HG03025 (cell line): ENCODE results near the gene C9orf78.

Experiments
- ATAC-seq: cut with Tn5 transposase; IDR thresholded peaks from one replicate; pipeline ENCODE4 v1.9.1; 2021; ENCODE audit warnings: mild to moderate bottlenecking, moderate library complexity; ENCODE audit not compliant: unreplicated experiment, low FRiP score

C9orf78 gene

DNA sequence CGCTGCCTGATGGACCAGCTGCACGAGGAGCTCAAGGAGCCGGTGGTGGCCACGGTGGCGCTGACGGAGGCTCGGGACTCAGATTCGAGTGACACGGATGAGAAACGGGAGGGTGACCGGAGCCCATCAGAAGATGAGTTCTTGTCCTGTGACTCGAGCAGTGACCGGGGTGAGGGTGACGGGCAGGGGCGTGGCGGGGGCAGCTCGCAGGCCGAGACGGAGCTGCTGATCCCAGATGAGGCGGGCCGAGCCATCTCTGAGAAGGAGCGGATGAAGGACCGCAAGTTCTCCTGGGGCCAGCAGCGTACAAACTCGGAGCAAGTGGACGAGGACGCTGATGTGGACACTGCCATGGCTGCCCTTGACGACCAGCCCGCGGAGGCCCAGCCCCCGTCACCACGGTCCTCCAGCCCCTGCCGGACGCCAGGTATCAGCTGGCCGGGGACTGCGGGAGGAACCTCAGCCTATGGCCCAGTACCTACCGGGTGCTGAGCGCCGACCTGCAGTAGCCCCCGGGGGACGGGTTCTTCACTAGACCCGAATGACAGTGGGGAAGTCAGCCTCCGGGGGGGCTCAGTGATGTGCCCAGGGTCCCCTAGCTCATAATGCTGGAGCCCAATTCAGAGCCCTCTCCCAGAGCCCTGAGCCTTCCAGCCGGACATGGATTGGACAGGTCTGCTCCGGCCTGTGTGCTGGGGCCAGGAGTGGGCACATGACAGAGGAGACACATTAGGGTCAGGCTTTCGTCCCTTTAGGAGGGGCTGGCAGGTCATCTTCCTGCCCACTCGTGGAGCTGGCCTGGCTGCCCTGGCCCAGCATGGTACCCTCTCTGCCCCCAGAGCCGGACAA, 33.2 kb upstream of the C9orf78 start:
- no peak for ATAC-seq

DNA sequence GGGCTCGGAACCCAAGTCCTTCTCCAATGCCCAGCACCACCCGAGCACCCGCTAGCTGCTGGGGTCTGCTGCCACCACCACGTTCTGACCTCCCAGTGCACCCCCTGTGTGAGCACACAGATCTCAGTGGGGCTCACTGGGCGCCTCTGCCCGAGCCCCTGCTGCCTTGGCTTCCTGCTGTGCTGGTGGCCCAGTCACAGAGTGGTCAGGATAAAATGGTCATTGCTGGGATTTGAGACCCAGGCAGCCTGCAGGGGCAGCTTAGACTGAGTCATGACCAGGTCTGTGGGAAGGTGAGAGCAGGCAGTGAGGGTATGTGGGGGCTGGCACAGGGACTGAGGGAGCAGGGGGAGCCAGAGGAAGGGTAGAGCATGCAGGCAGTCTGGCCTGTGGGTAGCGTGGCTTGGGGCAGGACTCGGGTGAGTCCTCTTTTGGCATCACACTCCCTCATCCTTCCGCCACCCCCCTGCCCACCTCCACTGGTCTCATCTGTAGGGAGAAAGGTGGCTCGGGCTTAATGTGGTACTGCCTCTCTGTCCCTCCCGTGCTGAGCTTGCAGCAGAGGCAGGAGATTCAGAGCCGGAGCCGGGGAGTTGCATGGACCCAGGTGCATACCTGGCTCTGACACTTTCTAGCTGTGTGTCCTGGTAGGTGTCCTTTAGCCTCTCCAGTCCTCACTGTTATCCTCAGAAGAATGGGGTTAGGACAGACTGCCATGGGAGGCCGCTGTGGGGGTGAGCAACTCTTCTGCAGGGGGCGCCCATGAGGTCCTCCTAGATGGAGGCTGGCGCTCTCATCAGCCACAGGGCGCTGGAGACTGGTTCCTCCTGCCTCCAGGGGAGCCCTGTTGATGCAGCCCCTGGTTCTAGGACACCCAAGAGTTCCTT, 32.3 kb upstream of the C9orf78 start:
- no peak for ATAC-seq

DNA sequence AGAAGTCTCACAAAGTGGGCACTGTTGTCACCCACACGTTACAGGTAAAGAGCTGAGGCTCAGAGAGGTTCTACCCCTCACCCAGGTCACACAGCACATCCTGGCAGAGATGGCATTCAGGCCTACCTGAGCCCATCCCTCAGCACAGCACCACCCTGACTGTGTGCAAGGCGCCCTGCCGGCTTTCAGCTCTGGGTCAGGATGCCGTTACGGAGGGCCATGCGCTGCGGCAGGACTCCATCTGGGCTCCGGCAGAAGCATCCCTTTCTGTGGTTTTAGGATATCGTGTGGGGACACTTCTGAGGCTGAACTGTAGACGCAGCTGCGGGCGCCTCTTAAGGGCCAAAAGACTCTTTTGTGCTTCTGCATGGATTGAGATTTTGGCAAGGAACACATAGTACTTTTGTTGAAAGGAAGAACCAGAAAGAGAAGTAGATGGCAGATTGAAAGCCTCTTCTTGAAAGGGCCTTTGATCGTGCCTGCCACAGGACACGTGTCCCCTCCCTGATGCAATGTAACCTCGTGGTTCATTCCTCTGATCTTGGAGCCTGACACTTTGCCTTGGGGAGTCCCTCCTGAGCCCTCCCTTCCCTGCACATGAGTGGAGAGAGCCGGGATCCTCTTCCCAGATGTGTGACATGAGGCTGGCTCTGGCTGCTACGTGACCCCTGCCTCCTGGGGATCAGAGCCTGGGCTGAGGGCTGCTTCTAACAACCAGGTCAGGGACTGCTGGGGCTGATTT, 31.5 kb upstream of the C9orf78 start:
- no peak for ATAC-seq

DNA sequence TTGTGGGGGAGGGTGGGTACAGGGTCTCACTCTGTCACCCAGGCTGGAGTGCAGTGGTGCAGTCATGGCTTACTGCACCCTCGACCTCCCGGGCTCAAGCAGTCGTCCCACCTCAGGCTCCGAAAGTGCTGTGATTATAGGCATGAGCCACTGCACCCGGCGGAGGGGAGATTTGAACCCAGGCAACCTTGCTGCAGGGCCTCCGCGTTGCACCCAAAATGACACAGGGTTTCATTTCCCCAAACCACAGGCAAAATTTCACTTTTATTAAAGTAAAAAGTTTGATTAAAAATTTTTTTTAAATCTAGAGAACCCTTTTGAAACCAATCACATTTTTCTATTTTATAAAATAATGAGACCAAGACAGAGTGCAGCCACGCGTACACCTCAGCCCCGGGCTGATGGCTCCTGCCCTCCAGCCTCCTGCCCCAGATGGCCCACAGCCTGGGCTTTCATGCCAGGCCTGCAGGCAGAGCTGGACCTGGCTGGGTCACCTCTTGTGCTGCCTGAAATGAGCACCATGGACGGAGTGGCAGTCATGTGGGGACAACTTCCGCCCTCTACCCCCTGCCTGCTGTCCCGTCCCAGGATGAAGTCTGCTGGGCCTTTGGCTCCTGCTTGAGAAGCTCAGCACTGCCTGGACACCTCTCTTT, 30.7 kb upstream of the C9orf78 start:
- no peak for ATAC-seq

DNA sequence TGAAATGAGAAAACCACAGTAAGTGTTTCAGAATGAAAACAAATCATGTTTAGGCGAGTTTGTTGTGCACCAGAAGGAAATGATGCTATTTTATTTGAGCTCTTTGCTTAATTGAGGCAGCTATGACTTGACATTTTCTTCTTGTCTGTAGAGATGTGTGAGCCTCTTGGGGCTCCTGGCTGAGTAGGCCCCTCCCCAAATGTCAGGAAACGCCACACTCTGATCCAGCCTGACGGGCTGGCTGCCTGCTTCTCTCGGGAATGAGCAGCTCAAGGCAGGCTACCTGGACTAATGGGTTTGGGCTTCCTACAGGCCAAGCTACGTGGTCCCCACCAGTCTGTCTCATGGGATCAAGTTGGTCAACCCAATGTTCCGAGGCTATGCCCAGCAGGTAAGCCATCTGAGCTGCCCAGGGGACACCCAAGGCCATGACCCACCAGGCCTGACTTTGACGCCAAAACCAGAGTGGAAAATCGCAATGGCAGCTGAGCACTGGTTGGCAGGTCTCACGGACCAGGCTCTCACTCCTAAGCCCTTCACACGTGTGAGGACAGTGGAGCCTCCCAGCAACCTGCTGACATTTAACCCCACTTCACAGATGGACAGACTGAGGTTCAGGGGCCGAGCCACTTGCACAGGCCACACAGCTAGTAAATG, 30.0 kb upstream of the C9orf78 start:
- ATAC-seq, result no peak

DNA sequence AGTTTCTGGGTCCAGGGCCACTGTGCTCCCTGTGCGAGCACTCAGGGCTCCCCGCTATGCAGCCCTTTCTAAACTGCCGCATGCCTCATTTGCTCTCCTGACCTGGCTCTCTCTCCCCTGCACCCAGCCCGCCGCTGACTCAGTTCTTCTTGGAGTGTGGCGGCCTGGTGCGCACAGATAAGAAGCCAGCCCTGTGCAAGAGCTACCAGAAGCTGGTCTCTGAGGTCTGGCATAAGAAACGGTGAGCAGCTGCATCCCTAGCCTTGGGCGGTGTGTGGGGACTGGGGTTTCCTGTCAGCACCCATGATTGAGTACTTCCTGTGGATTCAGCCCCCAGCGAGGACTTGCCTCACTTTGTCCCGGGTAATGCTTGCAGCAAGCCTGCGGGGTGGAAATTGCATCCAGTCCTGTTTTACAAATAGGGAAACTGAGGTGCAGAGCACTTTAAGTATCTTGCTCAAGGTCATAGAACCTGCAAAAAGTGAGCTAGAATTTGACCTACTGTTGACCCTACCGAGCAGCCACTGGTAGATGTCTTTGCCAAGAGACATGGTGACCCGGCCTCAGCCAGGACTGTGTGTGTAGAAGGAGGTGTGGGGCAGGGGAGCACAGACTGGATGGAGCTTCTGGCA, 28.1 kb upstream of the C9orf78 start:
- no peak for ATAC-seq

DNA sequence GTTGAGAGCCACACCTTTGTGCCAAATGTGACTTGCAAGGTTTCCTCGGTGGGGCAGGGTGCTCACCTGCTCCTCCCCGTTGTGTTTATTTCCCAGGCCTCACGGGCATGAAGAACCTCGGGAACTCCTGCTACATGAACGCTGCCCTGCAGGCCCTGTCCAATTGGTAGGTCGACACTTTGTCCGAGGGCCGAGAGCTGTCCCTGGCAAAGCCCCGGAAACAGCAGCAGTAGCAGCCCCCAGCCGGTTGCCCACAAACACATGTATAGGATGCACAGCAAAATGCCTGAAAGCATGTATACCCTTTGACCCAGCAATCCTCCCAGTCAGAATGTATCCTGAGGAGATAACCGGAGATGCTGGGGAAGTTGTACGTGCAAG, 26.4 kb upstream of the C9orf78 start:
- no peak for ATAC-seq

DNA sequence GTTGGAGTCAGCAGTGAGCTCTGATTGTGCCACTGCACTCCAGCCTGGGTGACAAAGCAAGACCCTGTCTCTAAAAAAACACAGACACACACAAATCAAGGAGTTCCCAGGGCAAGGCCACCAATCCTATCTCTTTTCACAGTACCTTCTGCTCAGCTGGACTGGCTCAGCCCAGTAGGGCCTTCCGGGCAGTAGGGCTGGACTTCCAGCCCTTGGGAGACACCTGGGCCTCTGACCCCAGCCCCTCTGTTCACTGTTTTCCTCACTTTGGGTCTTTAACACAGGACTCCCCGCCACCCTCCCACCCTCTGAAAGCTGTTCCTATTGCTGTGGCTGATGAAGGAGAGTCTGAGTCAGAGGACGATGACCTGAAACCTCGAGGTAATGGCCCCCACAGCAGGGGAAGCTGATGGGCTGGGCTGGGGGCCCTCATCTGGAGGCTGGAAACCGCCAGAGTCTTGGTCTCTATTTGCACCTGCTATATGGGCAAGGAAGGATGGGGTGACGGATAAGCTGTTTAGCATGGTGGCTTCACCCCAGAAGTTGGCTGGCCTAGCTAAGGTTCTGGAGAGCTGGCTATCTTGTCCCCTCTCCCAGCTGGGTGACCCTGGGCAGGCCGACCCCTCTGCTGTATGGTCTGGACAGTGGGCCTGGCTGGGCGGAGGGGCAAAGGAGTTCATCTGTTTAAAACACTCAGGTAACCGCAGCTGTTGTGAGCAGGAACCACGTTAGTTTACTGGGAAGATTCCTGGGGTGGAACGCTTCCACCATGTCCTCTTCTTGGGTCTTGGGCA, 25.8 kb upstream of the C9orf78 start:
- no peak for ATAC-seq

DNA sequence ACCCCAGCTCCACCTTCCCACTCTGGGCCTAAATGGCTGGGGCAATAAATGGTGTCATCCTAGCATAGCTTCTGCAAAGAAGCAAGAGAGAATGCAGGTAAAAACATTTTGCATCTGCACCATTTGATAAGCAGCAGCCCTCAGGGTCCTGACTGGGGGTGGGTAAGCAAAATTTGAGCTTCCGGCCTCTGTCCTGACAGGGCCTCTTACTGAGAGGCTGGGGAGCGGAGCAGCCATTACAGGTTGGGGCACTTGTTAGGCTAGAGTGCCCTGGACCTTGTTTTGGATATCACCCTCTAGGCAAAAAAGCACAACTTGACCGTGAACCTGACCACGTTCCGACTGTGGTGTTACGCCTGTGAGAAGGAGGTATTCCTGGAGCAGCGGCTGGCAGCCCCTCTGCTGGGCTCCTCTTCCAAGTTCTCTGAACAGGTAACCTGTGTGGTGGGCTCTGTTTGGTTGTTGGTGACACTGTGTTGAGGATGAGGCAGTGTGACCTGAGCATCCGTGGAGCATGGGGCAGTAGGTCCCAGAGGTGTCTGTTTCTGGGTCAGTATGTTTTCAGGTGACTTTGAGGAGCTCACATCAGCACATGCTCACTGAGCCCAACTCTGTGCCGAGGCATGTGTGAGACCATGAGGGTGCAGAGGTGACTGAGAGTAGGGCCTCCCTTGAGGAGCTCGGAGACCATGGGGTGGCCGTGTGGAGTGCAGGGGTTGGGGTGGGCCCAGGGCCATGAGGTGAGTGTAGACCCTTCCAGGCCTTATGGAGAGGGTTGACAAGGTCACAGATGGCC, 23.3 kb upstream of the C9orf78 start:
- no peak for ATAC-seq

DNA sequence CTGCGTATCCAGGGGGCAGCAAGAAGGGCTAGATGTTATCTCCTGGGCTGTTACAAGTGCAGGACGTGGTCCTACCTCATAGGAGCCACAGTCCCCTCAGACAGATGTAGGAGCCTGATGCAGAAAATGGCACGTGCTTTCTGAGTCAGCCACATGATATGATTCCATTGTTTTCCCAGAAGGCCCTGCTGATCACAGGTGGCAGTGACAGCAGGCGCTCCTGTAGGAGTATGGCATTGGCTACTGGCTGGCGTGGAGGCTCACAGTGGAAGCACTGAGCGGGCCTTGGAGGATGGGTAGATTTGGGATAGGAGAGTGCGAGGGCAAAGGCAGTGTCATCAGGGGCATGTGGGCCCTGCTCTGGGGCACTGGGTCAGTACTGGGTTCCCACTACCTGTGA, 22.1 kb upstream of the C9orf78 start:
- no peak for ATAC-seq

DNA sequence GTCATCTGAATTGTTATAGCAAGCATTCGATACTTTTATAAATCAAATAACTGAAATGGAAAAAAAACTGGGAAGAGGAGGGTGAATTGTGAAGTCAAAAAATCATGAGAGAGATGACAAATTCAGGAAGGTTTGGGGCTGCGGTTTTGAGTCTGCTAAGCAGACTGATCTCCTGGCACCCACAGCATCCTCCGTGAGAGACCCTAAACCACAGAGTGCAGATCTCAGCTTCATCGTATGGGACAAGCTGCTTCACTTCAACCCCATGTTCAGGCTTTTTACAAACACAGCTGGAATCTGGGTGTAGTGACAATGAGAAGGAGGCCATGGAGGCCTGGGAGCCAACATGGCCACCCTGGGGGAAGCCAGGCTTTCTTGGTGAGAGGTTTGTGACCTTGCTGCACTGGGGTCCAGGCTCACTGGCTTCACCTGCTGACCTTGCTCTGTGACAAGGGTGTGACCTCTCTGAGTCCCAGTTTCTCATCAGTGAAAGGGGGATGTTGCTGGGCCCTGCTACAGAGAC, 19.6 kb upstream of the C9orf78 start:
- no peak for ATAC-seq

DNA sequence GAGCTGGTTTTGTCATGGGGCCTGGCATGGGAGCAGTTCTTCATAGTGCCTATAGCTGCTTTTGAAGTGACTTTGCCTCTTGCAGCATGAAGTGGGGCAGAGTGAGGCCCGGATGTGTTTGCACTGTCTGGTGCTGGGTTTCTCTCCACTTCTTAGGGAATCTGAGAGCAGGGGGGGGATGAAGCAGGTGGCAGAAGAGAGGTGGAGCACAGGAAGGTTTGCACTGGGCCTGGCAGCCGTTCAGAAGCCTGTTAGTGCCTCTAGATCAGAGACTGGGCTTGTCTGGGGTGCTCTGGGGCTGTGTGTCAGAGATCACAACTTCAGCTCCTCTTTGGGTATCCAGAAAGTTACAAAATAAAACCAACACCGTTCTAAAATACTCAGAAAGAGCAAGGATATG, 18.5 kb upstream of the C9orf78 start:
- ATAC-seq, result no peak

DNA sequence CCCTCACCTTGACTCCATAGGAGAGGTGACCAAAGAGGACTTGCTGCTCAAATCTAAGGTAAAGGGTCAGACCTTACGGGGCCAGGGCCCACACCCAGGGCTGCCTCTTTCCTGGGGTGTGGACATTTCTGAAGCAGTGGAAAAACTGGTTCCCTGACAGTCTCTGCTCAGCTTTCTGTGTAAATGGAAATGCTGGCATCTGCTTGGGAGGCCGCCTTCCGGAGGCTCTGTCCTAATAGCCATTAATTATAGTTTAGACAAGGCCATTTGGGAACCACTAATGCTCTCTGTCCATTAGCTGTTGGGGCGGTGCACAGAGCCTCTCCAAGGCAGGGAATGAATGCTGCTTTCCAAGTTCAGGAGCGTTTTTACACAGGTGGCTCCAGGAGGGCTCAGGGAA, 17.5 kb upstream of the C9orf78 start:
- ATAC-seq, result no peak

DNA sequence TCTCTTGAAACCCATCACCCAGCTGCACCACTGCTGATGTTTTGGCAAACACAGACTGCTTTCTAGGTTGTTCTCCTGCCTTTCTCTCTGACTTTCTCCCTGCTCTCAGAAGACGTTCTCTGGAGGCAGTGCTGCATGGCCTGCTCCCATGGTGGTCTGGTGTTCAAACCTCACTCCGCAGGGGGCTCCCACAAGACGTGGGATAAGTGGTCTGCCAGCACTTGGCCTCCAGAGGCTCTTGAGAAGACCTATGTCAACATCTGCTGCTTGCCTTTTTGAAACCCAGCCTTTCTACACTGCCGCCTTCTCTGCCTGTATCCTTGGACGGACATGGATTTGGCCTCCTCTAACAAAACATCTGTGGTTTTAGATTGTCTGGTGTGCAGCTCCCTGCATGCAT, 16.7 kb upstream of the C9orf78 start:
- ATAC-seq, result no peak

DNA sequence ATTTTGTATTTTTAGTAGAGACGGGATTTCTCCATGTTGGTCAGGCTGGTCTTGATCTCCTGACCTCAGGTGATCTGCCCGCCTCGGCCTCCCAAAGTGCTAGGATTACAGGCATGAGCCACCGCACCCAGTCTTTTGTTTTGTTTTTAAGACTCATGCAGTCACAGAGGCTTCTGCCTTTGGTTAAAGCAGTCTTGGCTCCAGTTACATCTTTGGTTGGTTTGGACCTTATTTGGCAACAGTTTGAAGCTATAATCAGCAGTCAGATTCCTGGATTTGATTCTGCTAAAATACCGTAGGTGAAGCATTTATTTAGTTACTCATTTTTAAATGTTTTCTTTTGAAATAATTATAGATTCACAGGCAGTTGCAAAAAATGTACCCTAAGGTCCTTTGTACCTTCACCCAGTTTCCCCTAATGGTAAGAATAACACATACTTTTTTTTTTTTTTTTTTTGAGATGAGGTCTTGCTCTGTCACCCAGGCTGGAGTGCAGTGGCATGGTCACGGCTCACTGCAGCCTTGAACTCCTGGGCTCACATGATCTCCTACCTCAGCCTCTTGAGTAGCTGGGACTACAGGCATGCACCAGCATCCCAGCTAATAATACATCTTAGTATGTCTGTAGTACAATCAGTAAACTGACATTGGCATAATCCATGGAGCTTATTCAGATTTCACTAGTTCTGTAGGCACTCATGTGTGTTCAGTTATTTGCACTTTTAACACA, 15.9 kb upstream of the C9orf78 start:
- no peak for ATAC-seq

DNA sequence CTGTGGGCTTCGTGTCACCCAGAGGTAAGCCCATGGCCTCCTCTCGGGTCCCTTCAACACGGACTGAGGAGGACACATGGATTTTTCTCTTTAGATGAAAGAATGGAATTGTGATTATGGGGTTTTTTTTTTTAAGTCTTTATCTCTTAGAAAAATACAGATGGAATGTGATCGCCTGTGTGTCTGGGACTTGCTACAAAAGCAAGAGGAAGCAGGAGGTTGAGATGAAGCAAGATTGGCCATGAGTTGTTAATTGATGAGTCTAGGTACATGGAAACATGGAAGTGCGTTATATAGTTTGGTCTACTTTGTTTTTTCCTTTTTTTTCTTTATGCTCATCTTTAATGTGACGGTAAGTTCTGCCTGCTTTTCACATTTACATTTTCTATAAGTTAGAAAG, 14.8 kb upstream of the C9orf78 start:
- no peak for ATAC-seq
